CD4-positive, alpha-beta T cell treated with Interleukin-17A for 4 hours (primary cell): ENCODE results near the gene FLCN.

Source experiments
- DNase-seq: peaks from one replicate; pipeline ENCODE4 v3.0.0-alpha.2; 2020; ENCODE audit warnings: mixed read lengths

Gene FLCN

GRCh38 chr17:17235212-17236174 lies 1.5 kb downstream of the FLCN start:
- no peak for DNase-seq

DNA sequence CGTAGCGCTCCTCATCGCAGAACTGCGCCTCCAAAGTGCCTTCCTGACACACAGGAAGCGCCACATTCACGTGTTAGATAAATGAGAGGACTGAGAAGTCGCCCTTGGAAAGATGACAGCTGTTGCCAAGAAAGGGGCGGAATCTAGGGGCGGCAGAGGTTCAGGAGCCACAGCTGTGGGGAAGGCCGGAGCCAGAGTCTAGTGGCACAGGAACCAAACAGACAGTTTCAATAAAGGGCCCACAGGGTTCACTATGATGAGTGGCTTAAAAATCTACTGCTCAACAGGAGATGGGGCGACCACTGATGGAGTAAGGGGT lies 4.7 kb downstream of the FLCN start:
- DNase-seq = no peak

DNA sequence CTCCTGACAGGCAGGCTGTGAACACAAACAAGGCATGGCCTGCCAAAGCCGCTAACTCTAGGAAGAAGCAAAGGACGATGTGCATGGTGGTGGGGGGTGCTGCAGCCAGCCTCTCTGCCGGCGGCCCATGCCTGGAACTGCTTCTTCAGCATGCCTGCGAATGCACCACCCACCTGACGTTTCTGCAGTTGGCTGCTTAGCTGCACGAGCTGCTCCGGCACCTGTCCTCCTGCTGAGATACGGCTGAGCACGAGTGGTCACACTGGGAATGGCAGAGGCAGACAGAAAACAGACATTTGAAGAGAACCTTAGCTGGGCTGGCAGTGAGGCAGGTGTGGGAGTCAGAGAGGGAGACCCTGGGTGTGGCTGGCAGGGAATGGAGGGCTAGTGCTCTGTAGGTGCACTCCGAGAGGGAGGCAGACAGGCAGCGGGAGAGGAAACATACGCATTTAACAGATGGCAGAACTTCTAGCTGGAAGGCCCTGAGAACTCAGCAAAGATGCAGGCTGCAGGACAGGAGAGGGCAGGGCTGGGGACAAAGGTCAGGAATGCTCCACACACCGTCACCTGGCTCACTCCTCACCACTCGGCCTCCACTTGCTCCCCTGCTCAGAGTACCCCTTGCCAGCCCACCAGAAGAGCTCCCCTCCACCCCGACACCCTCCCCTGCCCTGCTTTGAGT lies 5.2 kb downstream of the FLCN start:
- DNase-seq = no peak

DNA sequence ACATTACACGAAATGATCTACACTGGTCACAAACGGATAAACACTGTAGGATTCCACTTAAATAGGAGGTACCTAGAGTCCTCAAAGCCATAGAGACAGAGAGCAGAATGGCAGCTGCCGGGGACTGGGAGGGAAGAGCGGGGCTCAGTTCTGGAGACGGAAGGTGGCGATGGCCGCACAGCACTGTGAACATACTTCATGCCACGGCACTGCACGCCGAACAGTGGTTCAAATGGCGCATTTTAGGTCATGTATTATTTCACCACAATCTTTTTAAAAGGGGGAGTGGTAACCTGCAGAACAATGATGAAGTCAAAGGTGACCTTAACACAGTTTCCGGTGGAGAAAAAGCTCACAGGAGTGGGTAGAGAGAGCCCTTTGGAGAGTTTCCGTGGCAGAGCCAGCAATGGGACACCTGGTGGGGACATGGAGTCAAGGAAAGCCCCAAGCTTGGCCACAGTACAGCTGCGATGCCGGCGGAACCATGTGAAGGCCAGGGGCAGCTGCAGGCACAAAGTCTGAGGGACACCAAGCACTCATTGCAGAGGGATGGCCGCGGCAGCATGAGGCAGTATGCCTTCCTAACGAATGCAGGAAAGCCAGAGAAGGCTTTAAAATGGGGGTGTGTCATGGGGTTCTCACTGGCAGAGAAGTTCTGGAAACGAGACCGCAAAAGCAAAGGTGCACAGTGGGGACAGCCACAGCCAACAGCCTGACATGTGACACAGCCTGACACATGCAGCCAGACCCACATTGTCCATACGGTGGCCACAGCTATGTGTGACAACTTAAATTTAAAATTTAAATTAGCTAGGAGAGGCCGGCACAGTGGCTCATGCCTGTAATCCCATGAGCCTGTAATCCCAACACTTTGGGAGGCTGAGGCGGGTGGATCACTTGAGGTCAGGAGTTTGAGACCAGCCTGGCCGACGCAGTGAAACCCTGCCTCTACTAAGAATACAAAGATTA lies 7.3 kb downstream of the FLCN start:
- DNase-seq = no peak

- no peak for DNase-seq
Measured at GRCh38 chr17:17228521-17229279, 8.3 kb downstream of the FLCN start.

GRCh38 chr17:17227608-17228520 lies 9.1 kb downstream of the FLCN start:
- no peak for DNase-seq

- DNase-seq = no peak
Measured at GRCh38 chr17:17226451-17227265, 10.3 kb downstream of the FLCN start.

DNA sequence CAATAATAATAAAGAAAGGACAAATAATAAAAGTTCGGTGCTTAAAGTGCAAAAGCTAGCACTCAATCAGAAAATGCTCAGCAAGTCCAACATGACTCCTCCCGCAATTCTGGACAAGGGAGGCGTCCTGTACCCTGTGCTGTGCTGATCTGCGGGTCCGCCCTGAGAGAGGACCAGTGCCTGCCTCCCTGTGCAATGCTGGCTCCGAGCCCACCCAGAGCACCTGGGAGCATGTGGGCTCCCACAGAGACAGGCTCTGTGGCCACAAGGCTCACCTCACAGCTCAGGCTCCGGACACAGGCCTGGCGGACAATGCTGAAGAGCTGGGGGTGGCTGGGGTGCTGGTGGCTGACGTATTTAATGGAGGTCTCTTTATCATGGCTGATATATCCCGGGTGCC lies 11.1 kb downstream of the FLCN start:
- DNase-seq = no peak

- no peak for DNase-seq
Measured at GRCh38 chr17:17224137-17224536, 12.8 kb downstream of the FLCN start.

GRCh38 chr17:17223736-17224135 lies 13.2 kb downstream of the FLCN start:
- no peak for DNase-seq

GRCh38 chr17:17221329-17221728 lies 15.6 kb downstream of the FLCN start:
- DNase-seq = no peak

GRCh38 chr17:17220529-17220928 lies 16.4 kb downstream of the FLCN start:
- no peak for DNase-seq

GRCh38 chr17:17217995-17218394 lies 19.0 kb downstream of the FLCN start:
- no peak for DNase-seq

DNA sequence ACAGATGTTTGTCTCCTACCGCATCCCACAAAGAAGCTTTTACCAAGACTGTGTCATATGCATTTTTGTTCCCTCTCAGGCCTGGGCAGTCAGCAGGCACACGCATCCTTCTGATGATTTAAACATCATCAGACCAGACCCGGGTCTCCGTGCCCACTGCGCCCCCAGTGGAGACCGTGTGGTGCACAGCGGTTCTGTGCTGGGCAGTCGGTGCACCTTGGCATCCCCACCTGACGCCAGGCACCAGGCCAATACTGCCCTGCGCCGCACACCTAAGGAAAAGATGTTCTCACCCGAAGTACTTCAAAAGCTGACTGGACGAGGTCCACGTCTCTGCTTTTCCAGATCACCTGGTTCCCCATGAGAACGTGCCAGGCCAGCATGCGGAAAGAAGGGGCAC lies 20.2 kb downstream of the FLCN start:
- DNase-seq = peak; percentile 10

- DNase-seq = no peak
Measured at GRCh38 chr17:17216236-17216635, 20.7 kb downstream of the FLCN start.

GRCh38 chr17:17215575-17215974 lies 21.4 kb downstream of the FLCN start:
- DNase-seq = no peak

DNA sequence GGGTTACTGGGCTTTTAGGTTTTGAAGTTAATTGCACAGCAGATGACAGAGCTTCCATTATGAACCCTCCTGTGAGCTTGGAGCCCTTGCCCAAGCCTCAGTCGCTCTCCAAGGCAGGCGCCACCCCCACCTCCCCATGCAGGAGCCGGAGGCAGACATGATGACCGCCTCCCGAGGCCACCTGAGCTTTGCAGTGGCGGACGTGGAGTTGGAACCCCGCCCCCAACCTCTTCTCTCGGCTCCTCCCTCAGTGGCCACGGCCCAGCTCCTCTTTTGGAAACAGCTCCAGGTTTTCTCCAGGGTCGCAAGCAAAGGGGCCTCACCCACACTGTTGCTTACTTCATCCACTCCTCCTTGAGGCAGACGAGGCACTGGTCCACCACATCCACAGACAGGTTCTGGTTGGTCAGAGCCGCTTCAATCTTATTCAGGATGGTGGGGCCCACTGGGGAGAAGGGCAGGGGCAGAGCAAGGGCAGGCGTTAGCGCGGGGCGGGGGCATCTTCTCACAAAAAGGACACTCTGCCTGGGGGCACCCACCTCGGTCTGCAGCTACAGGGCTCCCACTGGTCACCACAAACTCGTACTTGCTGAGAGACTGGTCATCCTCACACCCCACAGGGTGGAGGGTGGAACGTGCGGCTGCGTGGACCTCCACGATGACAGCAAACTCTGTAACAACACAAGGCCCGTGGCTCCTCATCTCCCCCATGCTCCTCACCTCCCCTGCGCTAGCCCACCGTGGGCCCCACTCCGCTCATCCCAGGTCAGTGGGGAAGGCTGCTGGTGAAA lies 22.1 kb downstream of the FLCN start:
- no peak for DNase-seq

- DNase-seq = no peak
Measured at GRCh38 chr17:17213775-17214174, 23.2 kb downstream of the FLCN start.

GRCh38 chr17:17207998-17208397 lies 29.0 kb downstream of the FLCN start:
- no peak for DNase-seq
